ENCODE results near the gene ZMYND15. TPM values are rescaled to one million over a fixed set of nuclear protein-coding genes. Genes with fewer than 3 reads are reported as not detected.

ZMYND15 gene, protein sequence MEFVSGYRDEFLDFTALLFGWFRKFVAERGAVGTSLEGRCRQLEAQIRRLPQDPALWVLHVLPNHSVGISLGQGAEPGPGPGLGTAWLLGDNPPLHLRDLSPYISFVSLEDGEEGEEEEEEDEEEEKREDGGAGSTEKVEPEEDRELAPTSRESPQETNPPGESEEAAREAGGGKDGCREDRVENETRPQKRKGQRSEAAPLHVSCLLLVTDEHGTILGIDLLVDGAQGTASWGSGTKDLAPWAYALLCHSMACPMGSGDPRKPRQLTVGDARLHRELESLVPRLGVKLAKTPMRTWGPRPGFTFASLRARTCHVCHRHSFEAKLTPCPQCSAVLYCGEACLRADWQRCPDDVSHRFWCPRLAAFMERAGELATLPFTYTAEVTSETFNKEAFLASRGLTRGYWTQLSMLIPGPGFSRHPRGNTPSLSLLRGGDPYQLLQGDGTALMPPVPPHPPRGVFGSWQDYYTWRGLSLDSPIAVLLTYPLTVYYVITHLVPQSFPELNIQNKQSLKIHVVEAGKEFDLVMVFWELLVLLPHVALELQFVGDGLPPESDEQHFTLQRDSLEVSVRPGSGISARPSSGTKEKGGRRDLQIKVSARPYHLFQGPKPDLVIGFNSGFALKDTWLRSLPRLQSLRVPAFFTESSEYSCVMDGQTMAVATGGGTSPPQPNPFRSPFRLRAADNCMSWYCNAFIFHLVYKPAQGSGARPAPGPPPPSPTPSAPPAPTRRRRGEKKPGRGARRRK
- total RNA-seq, result under 0.01 TPM in 2 replicates

DNA sequence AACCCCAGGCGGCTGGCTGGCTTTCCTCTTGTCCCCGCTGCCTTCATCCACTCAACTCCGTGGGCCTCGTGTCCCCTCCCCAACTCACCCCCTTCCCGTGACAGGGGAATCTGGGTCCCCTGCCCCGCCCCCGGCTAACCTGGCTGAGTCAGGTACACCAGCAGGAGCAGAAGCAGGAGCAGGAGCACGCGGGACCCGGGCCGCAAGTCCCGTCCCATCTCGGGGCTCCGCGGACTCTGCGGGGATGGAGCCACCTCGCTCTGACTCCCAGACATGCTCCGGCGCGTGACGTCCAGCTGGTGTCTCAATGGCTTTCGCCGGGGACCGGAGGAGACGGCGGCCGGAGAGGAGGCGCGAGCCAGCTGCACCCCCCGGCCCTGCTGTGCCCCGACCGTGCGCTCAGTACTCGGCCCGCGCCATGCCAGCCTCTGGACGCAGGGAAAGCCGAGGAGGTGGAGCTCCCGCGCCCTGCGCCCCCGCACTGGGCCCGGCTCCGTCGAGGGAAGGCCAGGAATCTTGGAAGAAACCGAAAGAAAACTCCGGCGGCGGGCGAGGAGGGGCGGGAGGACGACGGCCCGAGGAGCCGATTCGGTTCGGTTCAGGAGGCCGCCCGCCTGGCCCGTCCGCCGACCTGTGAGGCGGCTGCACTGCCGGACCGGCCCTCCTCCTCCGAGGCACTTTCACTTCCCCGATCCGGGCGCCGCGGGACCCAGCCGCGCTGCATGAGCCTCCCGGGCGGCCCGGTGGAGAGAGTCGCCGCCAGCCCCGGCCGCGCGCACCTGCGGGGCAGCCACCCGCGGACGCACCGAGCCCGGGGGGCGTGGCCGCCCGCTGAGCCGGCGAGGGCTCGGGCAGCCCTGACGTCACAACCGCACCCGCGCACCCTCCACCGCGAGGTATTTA is at the start of gene ZMYND15, which contains the start of gene CXCL16:
Gene ZMYND15, plus strand, starts transcription at position 712 of the 903 bp plus-strand sequence. CDS start 716 bp downstream, outside the sequence.
Gene CXCL16, minus strand, starts transcription at position 807 of the 903 bp plus-strand sequence. Its CDS starts 589 bp downstream, at position 218.

GRCh38 chr17:4709794-4710692 is 29.6 kb upstream of the ZMYND15 start, which contains the start of gene ARRB2:
TSS of gene ARRB2 (plus strand) at chr17:4710632. CDS start at chr17:4710722, 90 bp downstream.

DNA sequence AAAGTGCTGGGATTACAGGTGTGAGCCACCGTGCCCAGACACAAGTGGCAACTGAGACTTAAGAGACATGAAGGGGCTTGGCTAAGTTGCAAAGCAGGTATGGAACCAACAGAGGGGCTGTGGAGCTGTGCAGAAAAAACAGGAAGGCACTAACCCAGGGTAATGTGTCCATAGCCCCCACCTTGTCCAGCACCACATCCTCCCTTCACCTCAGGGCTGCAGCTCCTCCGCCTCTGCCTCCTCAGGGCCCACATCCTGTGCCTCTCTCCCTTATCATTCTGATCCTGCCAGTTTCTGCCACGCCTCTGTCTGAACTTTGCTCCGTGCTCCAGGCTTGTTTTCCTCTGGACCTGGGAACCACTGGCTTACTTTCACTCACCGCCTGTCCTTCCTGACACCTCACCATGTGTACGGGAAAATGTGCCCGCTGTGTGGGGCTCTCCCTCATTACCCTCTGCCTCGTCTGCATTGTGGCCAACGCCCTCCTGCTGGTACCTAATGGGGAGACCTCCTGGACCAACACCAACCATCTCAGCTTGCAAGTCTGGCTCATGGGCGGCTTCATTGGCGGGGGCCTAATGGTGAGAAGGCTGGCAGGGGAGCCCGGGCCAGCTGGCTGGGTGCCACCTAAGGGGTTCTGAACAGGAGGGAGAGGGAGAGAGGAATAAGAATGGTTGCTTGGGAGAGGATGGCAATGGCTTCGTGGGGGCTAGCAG is 32.0 kb downstream of the ZMYND15 start, which contains the start of gene TM4SF5:
Gene TM4SF5, plus strand, starts transcription at position 368 of the 716 bp plus-strand sequence. Its CDS starts 37 bp downstream, at position 405.

GRCh38 chr17:4786106-4786511 is 46.5 kb downstream of the ZMYND15 start, which contains the start of gene VMO1:
TSS of gene VMO1 (minus strand) at chr17:4786364. CDS start at chr17:4786352, 12 bp downstream.

DNA sequence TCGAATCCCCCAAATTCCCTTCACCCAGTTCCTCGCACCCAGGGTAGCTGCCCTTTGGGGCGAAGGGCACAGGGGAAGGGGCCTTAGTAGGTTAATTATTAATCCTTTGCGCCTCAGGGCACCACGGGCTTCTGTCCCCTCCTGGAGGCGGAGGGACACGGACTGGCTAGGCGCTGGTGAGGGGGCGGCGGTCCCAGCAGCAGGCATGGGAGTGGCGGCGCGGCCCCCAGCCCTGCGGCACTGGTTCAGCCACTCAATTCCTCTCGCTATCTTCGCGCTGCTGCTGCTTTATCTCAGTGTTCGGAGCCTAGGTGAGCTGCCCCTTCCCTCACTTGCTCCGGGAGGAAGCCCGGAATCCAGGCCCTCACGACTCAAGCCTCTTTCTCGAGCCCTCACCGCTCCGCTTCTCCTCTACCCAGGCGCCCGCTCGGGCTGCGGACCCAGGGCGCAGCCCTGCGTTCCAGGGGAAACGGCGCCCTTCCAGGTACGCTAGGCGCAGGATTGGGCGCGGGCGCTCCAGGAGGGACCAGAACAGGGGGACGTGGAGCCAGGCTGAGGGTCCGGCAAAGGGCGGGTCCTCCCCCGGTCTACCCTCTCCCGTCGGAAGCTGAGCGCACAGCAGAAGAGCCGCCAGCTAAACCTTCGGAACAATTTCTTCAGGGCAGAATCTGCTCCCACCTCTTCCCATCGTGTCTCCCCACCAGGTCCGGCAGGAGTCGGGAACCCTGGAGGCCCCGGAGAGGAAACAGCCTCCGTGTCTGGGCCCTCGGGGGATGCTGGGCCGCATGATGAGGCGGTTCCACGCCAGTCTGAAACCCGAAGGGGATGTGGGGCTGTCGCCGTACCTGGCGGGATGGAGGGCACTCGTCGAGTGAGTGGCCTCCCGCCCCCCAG is 49.4 kb downstream of the ZMYND15 start, which contains the start of gene GLTPD2:
Gene GLTPD2, plus strand, starts transcription at position 158 of the 894 bp plus-strand sequence. Its CDS starts 48 bp downstream, at position 206.

Other genes starting within 250 kb of the ZMYND15 start
- gene SPNS2, start 241.0 kb upstream of the ZMYND15 start, total RNA-seq, result 0.96 and 1.1 TPM in 2 replicates
- gene MYBBP1A, start 184.4 kb upstream of the ZMYND15 start, total RNA-seq, result 49.3 and 84.7 TPM in 2 replicates
- gene GGT6, start 179.3 kb upstream of the ZMYND15 start, total RNA-seq, result not detected in 2 replicates
- under 0.01 TPM in 2 replicates for gene SMTNL2, start 155.3 kb upstream of the ZMYND15 start, total RNA-seq
- gene ALOX15, start 98.2 kb upstream of the ZMYND15 start, total RNA-seq, result not detected in 2 replicates
- 25.1 and 29.6 TPM in 2 replicates for gene PELP1, start 35.7 kb upstream of the ZMYND15 start, total RNA-seq
- gene ARRB2, start 29.2 kb upstream of the ZMYND15 start, total RNA-seq, result 2.1 and 3.9 TPM in 2 replicates
- 11.7 and 12.7 TPM in 2 replicates for gene MED11, start 8.4 kb upstream of the ZMYND15 start, total RNA-seq
- gene CXCL16, start 95 bp downstream of the ZMYND15 start, total RNA-seq, result 0.58 and 2.0 TPM in 2 replicates
- not detected in 2 replicates for gene TM4SF5, start 32.1 kb downstream of the ZMYND15 start, total RNA-seq
- gene VMO1, start 46.5 kb downstream of the ZMYND15 start, total RNA-seq, result 0.38 TPM in 1 of 2 replicates, not detected in the other
- 0.19 and 0.28 TPM in 2 replicates for gene GLTPD2, start 49.1 kb downstream of the ZMYND15 start, total RNA-seq
- gene PSMB6, start 56.3 kb downstream of the ZMYND15 start, total RNA-seq, result 95.3 and 252 TPM in 2 replicates
- 7.7 and 9.6 TPM in 2 replicates for gene PLD2, start 67.3 kb downstream of the ZMYND15 start, total RNA-seq
- 24.7 and 27.6 TPM in 2 replicates for gene MINK1, start 93.5 kb downstream of the ZMYND15 start, total RNA-seq
- gene C17orf107, start 159.7 kb downstream of the ZMYND15 start, total RNA-seq, result 2.5 and 5.9 TPM in 2 replicates
- gene CHRNE, start 163.3 kb downstream of the ZMYND15 start, total RNA-seq, result 0.19 and 0.56 TPM in 2 replicates
- gene GP1BA, start 192.4 kb downstream of the ZMYND15 start, total RNA-seq, result not detected in 2 replicates
- 50.2 and 74.0 TPM in 2 replicates for gene SLC25A11, start 200.2 kb downstream of the ZMYND15 start, total RNA-seq
- gene RNF167, start 200.4 kb downstream of the ZMYND15 start, total RNA-seq, result 15.5 and 40.6 TPM in 2 replicates
- 295 and 524 TPM in 2 replicates for gene PFN1, start 208.7 kb downstream of the ZMYND15 start, total RNA-seq
- gene ENO3, start 211.3 kb downstream of the ZMYND15 start, total RNA-seq, result 3.4 and 3.5 TPM in 2 replicates
- 35.0 and 63.8 TPM in 2 replicates for gene SPAG7, start 228.0 kb downstream of the ZMYND15 start, total RNA-seq
- gene CAMTA2, start 247.8 kb downstream of the ZMYND15 start, total RNA-seq, result 2.9 and 3.4 TPM in 2 replicates